ENCODE measurements around the gene ADAMTSL1. TPM values are rescaled to one million over a fixed set of nuclear protein-coding genes. Genes with fewer than 3 reads are reported as not detected.

Gene ADAMTSL1
- total RNA-seq, 1 experiment from 2014 or later: 1.2 TPM

DNA sequence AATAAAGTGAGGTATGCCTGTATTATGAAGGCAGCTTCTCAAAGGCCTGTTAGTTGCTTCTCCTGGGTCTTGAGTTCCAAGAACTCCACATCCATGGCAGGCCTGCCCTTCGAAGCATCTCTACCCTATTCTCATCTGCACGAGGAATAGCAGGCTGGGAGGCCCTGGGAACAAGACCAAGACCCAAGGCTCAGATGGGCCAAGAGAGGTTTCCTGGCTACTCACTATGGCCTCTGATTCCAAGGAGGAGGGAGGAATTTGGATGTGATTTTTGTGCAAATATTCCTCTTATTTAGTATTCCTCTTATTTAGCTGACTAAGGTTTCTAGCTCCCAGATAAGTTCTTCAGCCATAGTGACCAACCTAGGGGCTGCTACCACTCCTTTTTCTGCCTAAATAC is 407.8 kb downstream of the ADAMTSL1 start:
- Histone ChIP-seq H3K79me2 (ENCODE audit: insufficient read depth, low read length) (no peaks in the 10 kb centered on the region), H3K23ac (ENCODE audit: insufficient read length, low read depth, low read length) (no peak overlapping the region)

More for the DNA sequence above, 407.8 kb downstream of the ADAMTSL1 start:
- H3K4me1 ChIP-seq (ENCODE audit: insufficient read depth, low read length): no peaks in the 10 kb centered on the region
- no peak overlapping the region for H2BK5ac ChIP-seq (ENCODE audit: insufficient read length, low read length)
- no CpG with 5 or more reads among the region's 2 CpGs for whole genome bisulfite sequencing (ENCODE audit: extremely low coverage, insufficient read length, low lambda C conversion rate)
- H3K4me2 ChIP-seq (ENCODE audit: insufficient read depth, insufficient read length, low read length): no peak overlapping the region
- no peak overlapping the region for H4K5ac ChIP-seq (ENCODE audit: insufficient read length, low read depth, low read length)
- no peak overlapping the region for H3K56ac ChIP-seq (ENCODE audit: insufficient read length, low read depth, low read length)
- no peak overlapping the region for H3K18ac ChIP-seq (ENCODE audit: insufficient read length, low read depth, low read length)
- Mint-ChIP-seq H3K27me3 (ENCODE audit: low read depth) (no peaks in the 10 kb centered on the region; the same call in 1 of the 2 replicates), H3K4me1 (no peaks in the 10 kb centered on the region), H3K9me3 (peaks cover 11 to 19% of the 10 kb centered on the region in 2 experiments), H3K4me3 (no peak overlapping the region), H3K27ac (no peak overlapping the region), H3K36me3 (ENCODE audit: insufficient read depth in 1 of 3, low read depth in 3 of 3) (peaks cover 2 to 8% (median 8%) of the 10 kb centered on the region in 3 experiments; a peak in 5 of 7 replicates)
- no peak overlapping the region for H2BK15ac ChIP-seq (ENCODE audit: low read depth, low read length)
- H4K20me1 ChIP-seq (ENCODE audit: control insufficient read depth, insufficient read depth, insufficient read length): no peaks in the 10 kb centered on the region
- no peak for DNase-seq
- H2BK120ac ChIP-seq (ENCODE audit: low read depth, low read length, poor library complexity, severe bottlenecking): no peak overlapping the region
- no peak overlapping the region for H2BK20ac ChIP-seq (ENCODE audit: low read depth, low read length, poor library complexity, severe bottlenecking)
- no peaks in the 10 kb centered on the region for H3K9me3 ChIP-seq (ENCODE audit: control insufficient read depth, low read depth, low read length)
- no peak overlapping the region for H2AFZ ChIP-seq (ENCODE audit: low read length)
- no peak overlapping the region for H2BK12ac ChIP-seq (ENCODE audit: insufficient read length, low read depth, low read length)
- H4K8ac ChIP-seq (replicated peaks; ENCODE audit: insufficient read length, low read depth, low read length): no peak overlapping the region
- TF ChIP-seq, protein P1, sequence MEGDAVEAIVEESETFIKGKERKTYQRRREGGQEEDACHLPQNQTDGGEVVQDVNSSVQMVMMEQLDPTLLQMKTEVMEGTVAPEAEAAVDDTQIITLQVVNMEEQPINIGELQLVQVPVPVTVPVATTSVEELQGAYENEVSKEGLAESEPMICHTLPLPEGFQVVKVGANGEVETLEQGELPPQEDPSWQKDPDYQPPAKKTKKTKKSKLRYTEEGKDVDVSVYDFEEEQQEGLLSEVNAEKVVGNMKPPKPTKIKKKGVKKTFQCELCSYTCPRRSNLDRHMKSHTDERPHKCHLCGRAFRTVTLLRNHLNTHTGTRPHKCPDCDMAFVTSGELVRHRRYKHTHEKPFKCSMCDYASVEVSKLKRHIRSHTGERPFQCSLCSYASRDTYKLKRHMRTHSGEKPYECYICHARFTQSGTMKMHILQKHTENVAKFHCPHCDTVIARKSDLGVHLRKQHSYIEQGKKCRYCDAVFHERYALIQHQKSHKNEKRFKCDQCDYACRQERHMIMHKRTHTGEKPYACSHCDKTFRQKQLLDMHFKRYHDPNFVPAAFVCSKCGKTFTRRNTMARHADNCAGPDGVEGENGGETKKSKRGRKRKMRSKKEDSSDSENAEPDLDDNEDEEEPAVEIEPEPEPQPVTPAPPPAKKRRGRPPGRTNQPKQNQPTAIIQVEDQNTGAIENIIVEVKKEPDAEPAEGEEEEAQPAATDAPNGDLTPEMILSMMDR (conservative IDR thresholded peaks at IDR 0.05): no peak
- no peak overlapping the region for H3T11ph ChIP-seq (ENCODE audit: low read length)
- no peaks in the 10 kb centered on the region for H3K79me1 ChIP-seq (ENCODE audit: insufficient read depth, low read depth, low read length, poor library complexity, severe bottlenecking)
- H3K23me2 ChIP-seq (ENCODE audit: insufficient read length, low read depth, low read length, poor library complexity, severe bottlenecking): no peaks in the 10 kb centered on the region
- no peak overlapping the region for H2AK5ac ChIP-seq (ENCODE audit: insufficient read length, low read length)
- H3K4ac ChIP-seq (ENCODE audit: low read depth, low read length): no peak overlapping the region
- no peak overlapping the region for H3K14ac ChIP-seq (ENCODE audit: insufficient read depth, low read length)
- H3K27ac ChIP-seq (ENCODE audit: insufficient read length, low read depth, low read length): no peak overlapping the region
- H4K91ac ChIP-seq (ENCODE audit: insufficient read length, low read depth, low read length): no peak overlapping the region
- H3K9ac ChIP-seq (ENCODE audit: extremely low read depth, insufficient read length, low read length): no peak overlapping the region
- no peaks in the 10 kb centered on the region for H3K27me3 ChIP-seq (ENCODE audit: insufficient read depth, low read length)

Measured in H9 (cell line).